RWPE1 (cell line): ENCODE measurements around the gene ZFPM1.

ENCODE experiments used
- CTCF ChIA-PET: fragments of 350-600 bp; sonication (Branson Sonifier 250); formaldehyde crosslinking; extraction: SDS; loops from one replicate; lab custom pipeline; 2021; lab: Yijun Ruan, JAX
- POLR2A ChIA-PET: fragments of 400-600 bp; formaldehyde crosslinking; extraction: SDS; loops from one replicate; lab custom pipeline; 2020; ENCODE audit warnings: antibody characterized with exemption; ENCODE audit not compliant: low non-redundant PET; lab: Yijun Ruan, JAX
- DNase-seq: peaks from one replicate; pipeline ENCODE4 v3.0.0; 2012; ENCODE audit warnings: low spot score
- H3K27ac ChIP-seq: fragments of 450-650 bp; 2 replicates; pipeline ENCODE4 v1.5.1; 2017
- CTCF ChIP-seq: fragments of 450-650 bp; conservative IDR thresholded peaks from 2 replicates; pipeline ENCODE4 v1.5.1; 2017; ENCODE audit warnings: low read depth, mild to moderate bottlenecking

Gene ZFPM1

GRCh38 chr16:88428616-88429386, 24.3 kb upstream of the ZFPM1 start:
- ChIA-PET POLR2A (no interaction called here), CTCF (interaction anchor here (0.5 to 0.8 kb wide), 3 partner anchors 9 to 482 kb away, joined by 3 to 5 read pairs (median 4); no protein-coding TSS in a partner anchor)
- no peak for DNase-seq
- no peak for TF ChIP-seq CTCF
- no peak overlapping the region for H3K27ac ChIP-seq

DNA sequence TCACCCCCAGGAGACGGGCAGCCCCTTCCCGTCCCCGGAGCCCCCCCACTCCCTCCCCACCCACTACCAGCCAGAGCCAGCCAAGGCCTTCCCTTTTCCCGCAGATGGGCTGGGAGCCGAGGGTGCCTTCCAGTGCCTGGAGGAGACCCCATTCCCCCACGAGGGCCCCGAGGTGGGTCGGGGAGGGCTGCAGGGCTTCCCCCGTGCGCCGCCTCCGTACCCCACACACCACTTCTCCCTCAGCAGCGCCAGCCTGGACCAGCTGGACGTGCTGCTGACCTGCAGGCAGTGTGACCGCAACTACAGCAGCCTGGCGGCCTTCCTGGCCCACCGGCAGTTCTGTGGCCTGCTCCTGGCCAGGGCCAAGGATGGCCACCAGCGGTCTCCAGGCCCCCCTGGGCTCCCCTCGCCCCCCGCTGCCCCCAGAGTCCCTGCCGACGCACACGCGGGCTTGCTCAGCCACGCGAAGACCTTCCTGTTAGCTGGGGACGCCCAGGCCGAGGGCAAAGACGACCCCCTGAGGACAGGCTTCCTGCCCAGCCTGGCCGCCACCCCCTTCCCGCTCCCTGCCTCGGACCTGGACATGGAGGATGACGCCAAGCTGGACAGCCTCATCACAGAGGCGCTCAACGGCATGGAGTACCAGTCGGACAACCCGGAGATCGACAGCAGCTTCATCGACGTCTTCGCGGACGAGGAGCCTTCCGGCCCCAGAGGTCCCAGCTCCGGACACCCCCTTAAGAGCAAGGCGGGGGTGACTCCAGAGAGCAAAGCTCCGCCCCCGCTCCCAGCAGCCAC, 23.5 kb upstream of the ZFPM1 start:
- no peak for DNase-seq
- CTCF ChIA-PET, result interaction anchor here (0.7 to 0.8 kb wide), 2 partner anchors 8 to 483 kb away, joined by 4 to 5 read pairs; no protein-coding TSS in a partner anchor
- H3K27ac ChIP-seq, result no peak overlapping the region
- POLR2A ChIA-PET, result no interaction called here
- TF ChIP-seq CTCF, result no peak

GRCh38 chr16:88430185-88430523, 22.9 kb upstream of the ZFPM1 start:
- H3K27ac ChIP-seq, result no peak overlapping the region
- CTCF ChIA-PET, result interaction anchor here (0.6 kb wide), 1 partner anchor 45 kb away, joined by 3 read pairs; no protein-coding TSS in a partner anchor
- no peak for TF ChIP-seq CTCF
- POLR2A ChIA-PET, result no interaction called here
- no peak for DNase-seq

GRCh38 chr16:88430524-88431446, 22.3 kb upstream of the ZFPM1 start:
- H3K27ac ChIP-seq, result no peak overlapping the region
- ChIA-PET CTCF (interaction anchor here (0.6 to 1.0 kb wide), 2 partner anchors 46 to 48 kb away, joined by 3 read pairs; partner anchors contain the start of gene ZNF469), POLR2A (no interaction called here)
- no peak for DNase-seq
- no peak for TF ChIP-seq CTCF

GRCh38 chr16:88431651-88432050, 21.4 kb upstream of the ZFPM1 start:
- CTCF ChIA-PET, result interaction anchor here (1.0 kb wide), 1 partner anchor 48 kb away, joined by 3 read pairs; the partner anchor contains the start of gene ZNF469
- POLR2A ChIA-PET, result no interaction called here
- no peak for DNase-seq

More at GRCh38 chr16:88431651-88432050, 21.4 kb upstream of the ZFPM1 start:
- TF ChIP-seq CTCF, result no peak
- H3K27ac ChIP-seq, result no peak overlapping the region
